SHP77 (cell line): ENCODE measurements around the gene LYSMD1.

ENCODE experiments used
- DNase-seq, 2 experiments: peaks; one replicate each; lab custom pipeline; 2025; lab: John Stamatoyannopoulos, UW

The LYSMD1 gene

GRCh38 chr1:151175863-151176262, 10.2 kb upstream of the LYSMD1 start, which contains the start of gene TMOD4:
TMOD4 (minus strand) TSS chr1:151175981; CDS start chr1:151174875, 1,106 bp downstream.
- DNase-seq: peak; percentile 13 to 41

- DNase-seq: no peak
Observed at GRCh38 chr1:151175041-151175741, 9.5 kb upstream of the LYSMD1 start.

- DNase-seq: no peak
Observed at GRCh38 chr1:151171190-151171589, 5.5 kb upstream of the LYSMD1 start.

- no peak for DNase-seq
Observed at GRCh38 chr1:151167116-151167515, 1.4 kb upstream of the LYSMD1 start.

- DNase-seq: peak in 1 of 2 experiments; percentile 36
Observed at GRCh38 chr1:151166505-151166956, 829 bp upstream of the LYSMD1 start.

- DNase-seq: peak; percentile 30 to 32
Observed at GRCh38 chr1:151165281-151165737, 393 bp downstream of the LYSMD1 start.

GRCh38 chr1:151164732-151165280, 896 bp downstream of the LYSMD1 start:
- DNase-seq: no peak

GRCh38 chr1:151159373-151159772, 6.3 kb downstream of the LYSMD1 start:
- no peak for DNase-seq

GRCh38 chr1:151158751-151159251, 6.9 kb downstream of the LYSMD1 start:
- DNase-seq: no peak

GRCh38 chr1:151158326-151158725, 7.4 kb downstream of the LYSMD1 start:
- no peak for DNase-seq

GRCh38 chr1:151157067-151157531, 8.6 kb downstream of the LYSMD1 start:
- no peak for DNase-seq

GRCh38 chr1:151156515-151156819, 9.2 kb downstream of the LYSMD1 start, which contains the start of gene TNFAIP8L2:
TNFAIP8L2 (plus strand) TSS chr1:151156649; CDS start chr1:151158698, 2,049 bp downstream.
- DNase-seq: no peak

- no peak for DNase-seq
Observed at GRCh38 chr1:151147665-151148064, 18.0 kb downstream of the LYSMD1 start.

- DNase-seq: peak in 1 of 2 experiments; percentile 5
Observed at GRCh38 chr1:151147132-151147503, 18.6 kb downstream of the LYSMD1 start.

- DNase-seq: peak; percentile 97 to 99
Observed at GRCh38 chr1:151146412-151147131, 19.1 kb downstream of the LYSMD1 start, which contains the start of gene SEMA6C. SEMA6C (minus strand) TSS chr1:151146631; CDS start chr1:151142621, 4,010 bp downstream.

- DNase-seq: no peak
Observed at GRCh38 chr1:151146072-151146411, 19.7 kb downstream of the LYSMD1 start.

GRCh38 chr1:151145304-151146071, 20.2 kb downstream of the LYSMD1 start:
- peak in 1 of 2 experiments; percentile 29 for DNase-seq

- DNase-seq: no peak
Observed at GRCh38 chr1:151144474-151145303, 21.0 kb downstream of the LYSMD1 start.

GRCh38 chr1:151143986-151144385, 21.7 kb downstream of the LYSMD1 start:
- DNase-seq: no peak

GRCh38 chr1:151143057-151143435, 22.7 kb downstream of the LYSMD1 start:
- DNase-seq: no peak
